SK-N-SH treated with all-trans-retinoic acid at 6 μM for 48 hours (cell line): Measurements from ENCODE around the gene AP1G1.

Experiments used
- ATAC-seq: fragments of 200-7000 bp; cut with Tn5 transposase; 3 replicates; pipeline ENCODE4 v1.9.1; 2020; ENCODE audit warnings: mild to moderate bottlenecking, moderate library complexity
- ARNTL ChIP-seq: fragments of 450-650 bp; formaldehyde crosslinking; IDR thresholded peaks from 2 replicates; pipeline ENCODE4 v1.5.0; 2020; ENCODE audit warnings: low read depth, mild to moderate bottlenecking, moderate library complexity, borderline replicate concordance
- BACH2 ChIP-seq: fragments of 250-450 bp; sonication (Bioruptor Pico); IDR thresholded peaks from 2 replicates; pipeline ENCODE4 v1.9.0; 2021; ENCODE audit warnings: mild to moderate bottlenecking, borderline replicate concordance
- CREB5 ChIP-seq: fragments of 250-450 bp; sonication (Bioruptor Pico); IDR thresholded peaks from 2 replicates; pipeline ENCODE4 v1.5.1; 2020; ENCODE audit warnings: low read depth, mild to moderate bottlenecking, moderate library complexity
- CSDC2 ChIP-seq: fragments of 250-450 bp; sonication (Bioruptor Pico); IDR thresholded peaks from 2 replicates; pipeline ENCODE4 v1.5.0; 2020; ENCODE audit warnings: mild to moderate bottlenecking, moderate library complexity
- ESRRG ChIP-seq: fragments of 250-450 bp; sonication (Bioruptor Pico); IDR thresholded peaks from 2 replicates; pipeline ENCODE4 v1.6.1; 2021; ENCODE audit warnings: mild to moderate bottlenecking
- GLIS3 ChIP-seq: fragments of 250-450 bp; sonication (Bioruptor Pico); IDR thresholded peaks from 2 replicates; pipeline ENCODE4 v1.5.0; 2020; ENCODE audit warnings: mild to moderate bottlenecking, moderate library complexity
- ISL1 ChIP-seq: fragments of 250-450 bp; sonication (Bioruptor Pico); IDR thresholded peaks from 2 replicates; pipeline ENCODE4 v2.1.2; 2022; ENCODE audit warnings: mild to moderate bottlenecking, moderate library complexity
- OSR1 ChIP-seq: fragments of 250-450 bp; sonication (Bioruptor Pico); IDR thresholded peaks from 2 replicates; pipeline ENCODE4 v1.8.0; 2022; ENCODE audit warnings: moderate library complexity, mild to moderate bottlenecking, inconsistent platforms
- PATZ1 ChIP-seq: fragments of 250-450 bp; sonication (Bioruptor Pico); IDR thresholded peaks from 2 replicates; pipeline ENCODE4 v1.8.0; 2020; ENCODE audit warnings: mild to moderate bottlenecking, moderate library complexity, borderline replicate concordance
- POU6F1 ChIP-seq: fragments of 250-450 bp; sonication (Bioruptor Pico); IDR thresholded peaks from 2 replicates; pipeline ENCODE4 v1.8.0; 2021; ENCODE audit warnings: low read depth, mild to moderate bottlenecking, moderate library complexity, borderline replicate concordance
- PPARA ChIP-seq: fragments of 250-450 bp; sonication (Bioruptor Pico); IDR thresholded peaks from 2 replicates; pipeline ENCODE4 v1.5.0; 2020; ENCODE audit warnings: mild to moderate bottlenecking, borderline replicate concordance
- RARB ChIP-seq: fragments of 250-450 bp; sonication (Bioruptor Pico); IDR thresholded peaks from 2 replicates; pipeline ENCODE4 v1.8.0; 2021; ENCODE audit warnings: mild to moderate bottlenecking, moderate library complexity
- SNAI2 ChIP-seq: fragments of 250-450 bp; sonication (Bioruptor Pico); IDR thresholded peaks from 2 replicates; pipeline ENCODE4 v1.5.0; 2020; ENCODE audit warnings: mild to moderate bottlenecking, moderate library complexity
- TCF4 ChIP-seq: fragments of 250-450 bp; sonication (Bioruptor Pico); IDR thresholded peaks from 2 replicates; pipeline ENCODE4 v1.8.0; 2021; ENCODE audit warnings: mild to moderate bottlenecking, moderate library complexity, borderline replicate concordance
- TOX ChIP-seq: fragments of 250-450 bp; sonication (Bioruptor Pico); IDR thresholded peaks from 2 replicates; pipeline ENCODE4 v1.8.0; 2021; ENCODE audit warnings: mild to moderate bottlenecking, moderate library complexity, borderline replicate concordance
- TSHZ2 ChIP-seq: fragments of 250-450 bp; sonication (Bioruptor Pico); IDR thresholded peaks from 2 replicates; pipeline ENCODE4 v1.5.0; 2020; ENCODE audit warnings: mild to moderate bottlenecking, moderate library complexity
- ZC3H10 ChIP-seq: fragments of 250-450 bp; sonication (Bioruptor Pico); IDR thresholded peaks from 2 replicates; pipeline ENCODE4 v1.5.1; 2021; ENCODE audit warnings: mild to moderate bottlenecking, moderate library complexity
- ZFP3 ChIP-seq: fragments of 250-450 bp; sonication (Bioruptor Pico); IDR thresholded peaks from 2 replicates; pipeline ENCODE4 v1.5.0; 2020; ENCODE audit warnings: mild to moderate bottlenecking, moderate library complexity
- ZFP30 ChIP-seq: fragments of 450-650 bp; formaldehyde crosslinking; IDR thresholded peaks from 2 replicates; pipeline ENCODE4 v1.5.0; 2022; ENCODE audit warnings: mild to moderate bottlenecking, moderate library complexity
- ZNF70 ChIP-seq: fragments of 450-650 bp; formaldehyde crosslinking; IDR thresholded peaks from 2 replicates; pipeline ENCODE4 v1.5.0; 2020; ENCODE audit warnings: mild to moderate bottlenecking, moderate library complexity
- ZNF8 ChIP-seq: fragments of 450-650 bp; formaldehyde crosslinking; IDR thresholded peaks from 2 replicates; pipeline ENCODE4 v1.5.0; 2020; ENCODE audit warnings: mild to moderate bottlenecking, moderate library complexity

Gene AP1G1

GRCh38 chr16:71784093-71784492, 24.5 kb downstream of the AP1G1 start:
- no peak for ATAC-seq
- TF ChIP-seq TCF4 (CRISPR knock-in tag) (no peak), BACH2 (CRISPR knock-in tag) (no peak), PATZ1 (CRISPR knock-in tag) (no peak), ZNF70 (CRISPR knock-in tag) (no peak), POU6F1 (CRISPR knock-in tag) (no peak), PPARA (CRISPR knock-in tag) (no peak), ZC3H10 (CRISPR knock-in tag) (no peak), SNAI2 (CRISPR knock-in tag) (no peak), OSR1 (CRISPR knock-in tag) (no peak), ZFP3 (CRISPR knock-in tag) (no peak), TOX (CRISPR knock-in tag) (no peak), ZNF8 (CRISPR knock-in tag) (no peak), TSHZ2 (no peak), ZFP30 (CRISPR knock-in tag) (no peak), CSDC2 (CRISPR knock-in tag) (no peak), RARB (no peak)

- no peak for TF ChIP-seq ZNF8 (CRISPR knock-in tag)
- peak; percentile 59; the same call in 1 of the 2 replicates for TF ChIP-seq ISL1 (CRISPR knock-in tag)
- peak; percentile 51 for ATAC-seq
These were observed 26.9 kb downstream of the AP1G1 start for GRCh38 chr16:71781741-71782140.

- ATAC-seq: no peak
- TF ChIP-seq ZNF70 (CRISPR knock-in tag): no peak
- TF ChIP-seq SNAI2 (CRISPR knock-in tag): no peak
- TF ChIP-seq CREB5 (CRISPR knock-in tag): no peak
- no peak for TF ChIP-seq CSDC2 (CRISPR knock-in tag)
- no peak for TF ChIP-seq BACH2 (CRISPR knock-in tag)
- TF ChIP-seq TSHZ2: no peak
- no peak for TF ChIP-seq TOX (CRISPR knock-in tag)
- TF ChIP-seq ISL1 (CRISPR knock-in tag): no peak
- no peak for TF ChIP-seq ESRRG
- TF ChIP-seq ZFP30 (CRISPR knock-in tag): no peak
- no peak for TF ChIP-seq ZFP3 (CRISPR knock-in tag)
- no peak for TF ChIP-seq TCF4 (CRISPR knock-in tag)
- TF ChIP-seq GLIS3 (CRISPR knock-in tag): no peak
- no peak for TF ChIP-seq ZNF8 (CRISPR knock-in tag)
- no peak for TF ChIP-seq ARNTL (CRISPR knock-in tag)
- no peak for TF ChIP-seq POU6F1 (CRISPR knock-in tag)
- no peak for TF ChIP-seq PPARA (CRISPR knock-in tag)
- TF ChIP-seq, all 23 proteins: peak for 0
These were observed 28.0 kb downstream of the AP1G1 start for GRCh38 chr16:71780521-71781089.
